Dedifferentiated amniotic fluid mesenchymal stem cell (primary cell): ENCODE data around the gene COL20A1.

Experiments used
- DNase-seq: peaks from one replicate; pipeline ENCODE4 v3.0.0-alpha.2; 2016; ENCODE audit errors: extremely low spot score

COL20A1 gene

DNA sequence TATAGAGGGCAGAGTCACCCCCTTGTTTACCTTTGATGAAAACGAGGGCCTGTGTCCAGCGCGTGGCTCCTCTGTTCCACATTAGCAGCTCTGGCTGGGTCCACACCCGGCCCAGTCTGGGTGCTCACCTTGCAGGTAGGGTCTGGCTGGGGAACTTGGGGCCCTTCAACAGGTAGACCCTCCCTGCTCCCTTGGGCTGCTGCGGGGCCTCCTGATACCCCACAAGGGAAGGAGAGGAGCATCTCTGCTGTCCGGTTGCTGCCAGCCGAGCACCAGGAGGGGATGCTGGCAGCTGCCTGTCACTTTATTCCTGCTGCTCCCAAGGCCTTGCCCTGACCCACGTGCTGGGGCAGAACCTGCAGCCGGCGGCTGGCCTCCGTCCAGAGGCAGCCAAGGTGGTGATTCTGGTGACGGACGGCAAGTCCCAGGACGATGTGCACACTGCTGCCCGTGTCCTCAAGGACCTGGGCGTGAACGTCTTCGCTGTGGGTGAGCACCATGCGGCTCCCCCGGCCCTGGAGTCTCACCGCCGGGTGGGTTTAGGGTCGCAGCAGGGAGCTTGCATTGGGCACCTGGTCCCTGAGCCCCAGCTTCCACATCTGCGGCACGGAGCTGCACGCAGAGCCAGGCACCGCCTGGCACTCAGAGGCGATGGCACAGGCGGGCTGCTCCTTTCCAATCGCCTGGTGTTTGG, 15.4 kb downstream of the COL20A1 start:
- DNase-seq, result no peak

DNA sequence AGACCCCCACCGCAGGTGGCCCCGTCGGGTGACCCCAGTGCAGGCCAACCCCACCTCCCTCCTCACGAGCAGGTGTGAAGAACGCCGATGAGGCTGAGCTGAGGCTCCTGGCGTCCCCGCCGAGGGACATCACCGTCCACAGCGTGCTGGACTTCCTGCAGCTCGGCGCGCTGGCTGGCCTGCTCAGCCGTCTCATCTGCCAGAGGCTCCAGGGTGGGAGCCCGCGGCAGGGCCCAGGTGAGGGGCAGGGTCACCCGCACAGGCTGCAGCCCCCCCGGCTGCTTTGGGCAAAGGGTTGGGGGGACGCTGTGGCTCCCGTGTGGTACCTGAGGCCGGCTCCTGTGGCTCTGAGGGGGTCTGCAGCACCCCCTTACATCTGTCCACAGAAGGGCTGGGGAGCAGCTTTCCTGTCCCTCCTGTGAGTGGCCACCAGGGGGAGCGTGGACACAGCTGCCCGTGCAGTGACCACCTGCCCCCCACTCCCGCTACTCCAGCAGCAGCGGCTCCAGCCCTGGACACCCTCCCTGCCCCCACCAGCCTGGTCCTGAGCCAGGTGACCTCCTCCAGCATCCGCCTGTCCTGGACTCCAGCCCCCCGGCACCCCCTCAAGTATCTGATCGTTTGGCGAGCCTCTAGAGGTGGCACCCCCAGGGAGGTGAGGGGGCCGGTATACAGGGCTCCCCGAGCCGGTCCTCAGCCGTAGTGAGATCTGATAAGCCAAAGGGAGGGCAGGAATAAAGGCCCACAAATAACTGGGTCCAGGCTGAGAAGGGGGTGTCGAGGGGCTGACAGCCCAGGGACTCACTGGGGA, 16.5 kb downstream of the COL20A1 start:
- DNase-seq, result no peak

DNA sequence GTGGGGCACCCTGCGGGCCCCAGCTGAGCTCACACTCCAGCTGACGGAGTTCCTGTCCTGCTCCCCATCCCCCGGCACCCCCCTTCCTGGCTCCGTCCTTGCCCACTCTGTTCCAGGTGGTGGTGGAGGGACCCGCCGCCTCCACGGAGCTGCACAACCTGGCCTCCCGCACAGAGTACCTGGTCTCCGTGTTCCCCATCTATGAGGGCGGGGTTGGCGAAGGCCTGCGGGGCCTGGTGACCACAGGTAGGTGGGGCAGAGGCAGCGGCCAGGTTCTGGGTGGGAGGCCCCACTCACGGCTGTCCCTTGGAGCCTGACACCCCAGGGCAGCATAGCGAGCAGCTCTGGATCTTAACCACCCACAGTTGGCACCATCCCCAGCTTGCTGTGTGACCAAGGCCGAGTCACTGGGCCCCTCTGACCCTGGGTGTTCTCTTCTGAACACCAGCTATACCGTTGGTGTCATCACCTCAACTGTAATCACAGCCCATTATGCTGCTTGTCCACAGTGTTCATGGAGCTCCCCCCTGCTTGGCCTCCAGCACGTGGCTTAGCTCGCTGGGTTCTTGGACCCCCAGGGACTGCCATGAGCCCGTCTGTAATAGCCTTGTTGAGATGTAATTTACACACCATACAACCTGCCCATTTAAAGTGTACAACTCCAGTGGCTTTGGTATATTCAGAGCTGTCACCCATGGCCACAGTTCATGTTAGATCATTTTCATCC, 17.4 kb downstream of the COL20A1 start:
- no peak for DNase-seq

DNA sequence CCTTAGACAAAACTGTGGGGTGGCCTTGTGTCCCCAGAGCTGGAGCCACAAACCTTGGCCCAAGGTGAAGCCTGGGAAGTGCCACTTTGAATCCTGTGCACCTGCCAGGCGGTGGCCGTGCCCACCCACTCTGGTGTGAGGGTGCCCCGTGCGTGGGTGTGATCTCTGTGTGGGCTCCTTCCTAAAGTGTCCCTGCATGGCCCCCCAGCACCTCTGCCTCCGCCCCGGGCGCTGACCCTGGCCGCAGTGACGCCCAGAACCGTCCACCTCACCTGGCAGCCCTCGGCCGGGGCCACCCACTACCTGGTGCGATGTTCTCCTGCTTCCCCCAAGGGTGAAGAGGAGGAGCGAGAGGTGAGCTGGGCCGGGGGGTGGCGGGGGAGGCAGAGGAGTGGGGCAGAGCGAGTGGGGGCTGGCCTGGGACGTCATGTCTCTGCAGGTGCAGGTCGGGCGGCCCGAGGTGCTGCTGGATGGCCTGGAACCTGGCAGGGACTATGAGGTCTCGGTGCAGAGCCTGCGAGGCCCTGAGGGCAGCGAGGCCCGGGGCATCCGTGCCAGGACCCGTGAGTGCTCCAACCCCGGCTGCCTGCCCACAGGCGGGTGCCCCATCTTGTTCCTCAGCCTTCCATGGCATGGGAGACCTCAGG, 18.3 kb downstream of the COL20A1 start:
- no peak for DNase-seq

DNA sequence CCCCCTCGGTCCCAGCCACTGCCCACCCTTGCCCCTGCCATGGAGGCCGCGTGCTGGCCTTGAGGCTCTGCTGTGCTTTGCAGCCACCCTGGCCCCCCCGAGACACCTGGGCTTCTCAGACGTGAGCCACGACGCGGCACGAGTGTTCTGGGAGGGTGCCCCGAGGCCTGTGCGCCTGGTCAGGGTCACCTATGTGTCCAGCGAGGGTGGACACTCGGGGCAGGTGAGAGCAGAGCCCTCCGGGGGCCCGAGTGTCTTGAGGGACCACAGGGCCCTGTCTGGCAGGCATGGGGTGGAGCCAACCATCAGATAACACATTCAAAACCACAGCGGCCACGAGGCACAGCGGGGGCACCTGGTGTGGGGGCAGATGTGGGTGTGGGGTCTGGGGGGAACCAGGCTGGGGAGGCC, 18.9 kb downstream of the COL20A1 start:
- DNase-seq, result no peak

DNA sequence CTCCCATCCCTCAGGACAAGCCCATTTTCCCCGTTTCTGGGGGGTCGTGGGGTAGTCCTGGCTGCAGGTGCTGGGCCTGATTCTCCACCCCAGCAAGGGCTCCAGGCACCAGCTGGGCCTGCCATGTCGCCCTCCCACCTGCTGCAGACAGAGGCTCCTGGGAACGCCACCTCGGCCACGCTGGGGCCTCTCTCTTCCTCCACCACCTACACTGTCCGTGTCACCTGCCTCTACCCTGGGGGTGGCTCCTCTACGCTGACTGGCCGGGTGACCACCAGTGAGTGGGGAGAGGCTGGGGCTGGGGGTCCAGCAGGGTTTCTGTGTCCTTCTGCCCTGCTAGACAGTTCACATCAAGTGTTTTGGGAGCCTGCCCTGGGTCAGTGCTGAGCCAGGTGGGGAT, 19.3 kb downstream of the COL20A1 start:
- DNase-seq, result no peak

DNA sequence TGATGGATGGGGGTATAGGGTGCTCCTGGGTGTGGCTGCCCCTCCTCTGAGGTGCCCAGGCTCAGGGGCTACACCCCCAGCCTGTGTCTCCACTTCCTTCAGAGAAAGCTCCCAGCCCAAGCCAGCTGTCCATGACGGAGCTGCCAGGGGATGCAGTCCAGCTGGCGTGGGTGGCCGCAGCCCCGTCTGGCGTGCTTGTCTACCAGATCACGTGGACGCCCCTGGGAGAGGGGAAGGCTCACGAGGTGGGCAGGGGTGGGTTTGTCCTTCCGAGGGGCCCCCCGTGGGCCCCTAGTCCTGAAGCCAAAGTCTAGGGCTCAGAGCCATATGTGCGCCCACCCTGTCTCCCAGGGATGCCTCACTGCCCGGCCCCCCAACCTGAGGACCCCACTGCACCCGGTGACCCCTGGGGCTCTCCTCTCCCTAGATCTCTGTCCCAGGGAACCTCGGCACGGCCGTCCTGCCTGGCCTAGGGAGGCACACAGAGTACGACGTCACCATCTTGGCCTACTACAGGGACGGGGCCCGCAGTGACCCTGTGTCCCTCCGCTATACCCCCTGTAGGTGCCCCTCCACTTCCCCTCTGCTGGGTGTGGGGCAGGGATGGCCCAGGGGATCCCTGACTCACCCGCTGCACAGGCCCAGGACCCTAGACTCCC, 19.8 kb downstream of the COL20A1 start:
- DNase-seq, result no peak

DNA sequence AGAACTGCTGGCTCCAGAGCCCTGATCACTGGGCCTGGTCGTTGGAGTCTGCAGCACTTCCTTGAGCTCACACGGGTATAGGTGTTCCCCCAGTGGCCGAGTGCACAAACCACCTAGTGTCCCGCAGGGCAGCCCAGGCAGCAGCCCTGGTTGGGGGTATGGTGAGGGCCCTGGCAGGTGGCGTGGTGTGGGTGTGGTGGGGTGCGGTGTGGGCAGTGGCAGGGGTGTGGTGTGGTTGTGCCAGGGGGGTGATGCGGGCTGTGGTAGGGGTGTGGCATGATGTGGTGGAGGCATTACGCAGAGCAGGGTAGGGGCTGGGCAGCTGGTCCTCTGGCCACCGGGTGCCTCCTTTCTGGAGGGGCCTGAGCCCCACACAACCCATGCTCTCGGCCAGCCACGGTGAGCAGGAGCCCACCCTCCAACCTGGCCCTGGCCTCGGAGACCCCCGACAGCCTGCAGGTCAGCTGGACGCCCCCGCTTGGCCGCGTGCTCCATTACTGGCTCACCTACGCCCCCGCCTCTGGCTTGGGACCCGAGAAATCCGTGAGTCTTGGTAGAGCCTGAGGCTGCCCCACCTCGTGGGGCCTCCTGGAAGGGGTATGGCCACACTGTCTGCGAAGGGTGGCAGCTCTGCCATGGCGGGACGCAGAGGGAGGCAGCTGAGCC, 20.5 kb downstream of the COL20A1 start:
- no peak for DNase-seq

DNA sequence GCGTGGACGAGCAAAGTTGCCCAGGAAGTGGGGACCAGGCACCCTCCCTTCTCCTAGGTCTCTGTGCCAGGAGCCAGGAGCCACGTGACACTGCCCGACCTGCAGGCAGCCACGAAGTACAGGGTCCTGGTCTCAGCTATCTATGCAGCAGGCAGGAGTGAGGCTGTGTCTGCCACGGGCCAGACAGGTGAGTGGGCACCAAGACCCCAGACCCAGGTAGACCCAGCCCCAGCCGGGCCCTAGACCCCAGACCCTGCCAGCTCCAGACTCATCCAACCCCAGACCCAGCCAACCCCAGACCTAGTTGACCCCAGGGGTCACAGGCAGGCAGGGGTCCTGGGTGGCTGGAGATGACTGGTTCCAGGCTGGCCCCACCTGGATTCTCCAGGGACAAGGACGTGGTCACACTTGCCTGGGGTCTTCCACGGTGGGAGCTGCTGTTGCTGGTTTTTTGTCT, 21.1 kb downstream of the COL20A1 start:
- no peak for DNase-seq

DNA sequence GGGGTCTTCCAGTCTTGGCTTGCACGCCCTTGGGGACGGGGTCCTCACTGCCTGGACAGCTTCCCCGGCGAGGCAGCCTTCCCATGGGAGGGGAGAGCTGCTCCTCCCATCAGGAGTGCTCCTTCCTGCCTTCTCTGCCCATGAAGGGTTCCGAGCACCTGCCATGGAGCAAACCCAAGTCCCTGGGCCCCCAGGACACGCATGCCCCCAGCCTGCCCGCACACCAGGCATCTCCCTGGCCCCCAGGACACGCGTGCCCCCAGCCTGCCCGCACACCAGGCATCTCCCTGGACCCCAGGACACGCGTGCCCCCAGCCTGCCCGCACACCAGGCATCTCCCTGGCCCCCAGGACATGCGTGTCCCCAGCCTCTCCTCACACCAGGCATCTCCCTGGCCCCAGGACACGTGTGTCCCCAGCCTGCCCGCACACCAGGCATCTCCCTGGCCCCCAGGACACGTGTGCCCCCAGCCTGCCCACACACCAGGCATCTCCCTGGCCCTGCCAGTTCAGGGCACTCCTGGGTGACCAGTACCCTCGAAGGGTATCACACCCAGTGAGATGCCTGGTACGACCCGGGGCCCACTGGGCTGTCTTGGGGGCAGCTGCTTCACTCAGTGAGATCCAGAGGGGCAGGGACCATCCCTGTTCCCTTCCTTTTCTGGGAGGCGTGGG, 21.7 kb downstream of the COL20A1 start:
- no peak for DNase-seq

DNA sequence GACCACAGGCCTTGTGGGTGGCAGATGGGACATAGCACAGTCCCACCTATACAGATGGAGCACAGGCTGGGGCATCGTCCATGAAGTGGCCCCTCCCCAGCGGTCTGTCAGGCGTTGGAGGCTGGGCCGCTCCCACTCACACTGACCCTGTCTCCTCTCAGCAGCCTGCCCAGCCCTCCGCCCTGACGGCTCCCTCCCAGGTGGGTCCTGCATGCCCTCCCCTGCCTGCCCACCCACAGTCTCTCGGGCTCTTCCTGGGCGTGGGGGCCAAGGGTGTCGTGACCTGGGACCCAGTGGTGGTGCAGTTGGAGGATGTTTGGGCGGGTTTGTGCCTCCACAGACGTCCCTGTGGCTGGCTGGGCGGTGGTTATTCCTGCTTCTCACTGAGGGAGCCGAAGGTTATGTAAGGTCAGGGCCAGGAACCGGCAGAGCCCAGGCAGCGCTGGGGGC, 22.3 kb downstream of the COL20A1 start:
- DNase-seq, result no peak

DNA sequence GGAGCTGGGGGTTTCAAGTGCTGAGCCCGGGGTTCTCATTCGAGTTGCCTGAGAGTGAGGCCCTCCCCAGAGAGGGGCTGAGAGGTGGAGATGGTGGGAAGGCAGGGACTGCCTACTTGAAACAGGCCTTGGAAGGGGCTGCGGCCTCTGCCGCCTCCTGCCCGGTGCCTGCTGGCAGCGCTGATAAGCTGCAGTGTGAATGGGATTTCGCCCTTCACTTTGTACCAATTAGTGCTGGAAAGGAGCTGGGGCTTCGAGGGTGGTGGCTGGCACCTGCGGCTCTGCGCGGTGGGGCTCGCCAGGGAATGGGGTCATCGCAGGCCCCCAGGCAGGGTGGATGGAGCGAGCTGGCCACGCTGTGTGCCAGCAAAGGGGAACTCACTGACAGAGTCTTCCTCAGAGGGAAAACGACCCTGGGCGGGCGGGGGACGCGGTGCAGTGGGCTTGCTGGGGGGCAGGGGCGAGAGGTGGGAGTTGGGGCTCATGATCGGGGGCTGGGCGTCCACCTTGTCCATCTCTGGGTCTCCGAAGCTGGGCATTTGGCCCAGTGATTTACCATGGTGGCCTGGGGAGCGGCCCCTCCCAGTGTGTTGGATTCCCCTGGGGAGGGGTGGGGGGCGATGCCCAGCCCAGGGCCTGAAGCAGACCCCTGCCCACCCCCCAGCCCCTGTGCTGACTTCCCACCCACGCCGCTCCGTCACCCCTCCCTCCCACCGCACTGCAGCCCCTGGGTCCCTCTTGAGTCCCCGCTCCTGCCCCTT, 22.9 kb downstream of the COL20A1 start:
- DNase-seq, result no peak

DNA sequence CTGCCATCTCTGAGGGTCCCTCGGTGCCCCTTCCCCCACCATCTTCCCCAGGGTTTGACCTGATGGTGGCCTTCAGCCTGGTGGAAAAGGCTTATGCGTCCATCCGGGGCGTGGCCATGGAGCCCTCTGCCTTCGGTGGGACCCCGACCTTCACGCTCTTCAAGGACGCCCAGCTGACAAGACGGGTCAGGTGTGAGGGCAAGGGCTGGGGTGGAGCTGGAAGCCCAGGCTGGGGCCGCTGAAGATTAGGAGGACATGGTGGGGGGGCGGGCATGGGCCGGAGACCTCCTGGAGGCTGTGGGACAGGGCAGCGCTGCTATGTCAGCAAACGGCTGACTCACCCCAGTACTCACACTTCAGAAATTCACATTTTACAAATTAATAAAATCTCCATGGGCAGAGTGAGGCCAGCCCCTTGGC, 23.5 kb downstream of the COL20A1 start:
- no peak for DNase-seq

DNA sequence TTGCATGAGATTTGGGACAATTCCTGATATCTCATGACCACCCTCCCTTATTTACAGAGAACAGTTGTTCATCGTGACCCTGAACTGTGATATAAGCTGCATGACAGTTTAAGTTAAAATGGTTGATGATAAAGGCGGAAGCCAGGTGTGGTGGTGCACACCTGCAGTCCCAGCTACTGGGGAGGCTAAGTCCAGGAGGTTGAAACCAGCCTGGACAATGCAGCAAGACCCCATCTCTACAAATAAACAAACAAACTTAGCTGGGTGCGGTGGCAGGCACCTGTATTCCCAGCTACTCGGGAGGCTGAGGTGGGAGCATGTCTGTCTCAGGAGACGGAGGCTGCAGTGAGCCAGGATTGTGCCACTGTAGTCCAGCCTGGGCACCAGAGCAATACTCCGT, 24.1 kb downstream of the COL20A1 start:
- DNase-seq, result no peak

DNA sequence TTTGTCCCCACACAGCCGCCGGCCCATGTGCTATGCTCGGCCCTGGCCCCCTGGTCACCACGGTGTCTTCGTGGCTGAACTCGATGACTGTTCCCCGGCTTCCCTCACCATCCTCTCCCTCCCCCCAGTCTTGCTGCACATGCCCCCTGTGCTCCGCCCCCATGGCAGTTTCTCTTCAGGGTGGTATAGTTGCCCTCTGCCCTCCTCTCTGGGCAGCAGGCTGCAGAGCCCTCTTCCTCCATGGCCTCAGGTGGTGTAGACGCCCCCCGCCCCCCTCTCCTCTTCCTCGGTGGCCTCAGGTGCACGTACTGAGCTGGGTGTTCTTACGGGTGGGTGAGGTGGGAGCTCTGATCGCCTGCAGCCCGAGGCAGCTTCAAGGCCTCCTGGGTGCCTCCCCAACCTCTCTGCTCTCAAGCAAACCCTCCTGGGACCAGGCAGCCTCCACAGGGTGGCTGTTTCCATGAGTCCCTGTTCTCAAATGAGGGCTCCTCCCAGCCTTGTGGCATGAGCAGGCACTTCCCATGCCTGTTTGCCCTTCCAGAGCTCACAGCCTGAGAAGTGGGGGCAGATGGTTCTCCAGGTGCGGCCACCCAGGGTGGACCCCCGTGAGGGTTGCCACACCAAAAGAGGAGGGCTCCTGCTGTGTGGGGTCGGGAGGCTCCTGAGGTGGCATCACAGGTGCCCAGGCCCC, 24.8 kb downstream of the COL20A1 start:
- DNase-seq, result no peak

DNA sequence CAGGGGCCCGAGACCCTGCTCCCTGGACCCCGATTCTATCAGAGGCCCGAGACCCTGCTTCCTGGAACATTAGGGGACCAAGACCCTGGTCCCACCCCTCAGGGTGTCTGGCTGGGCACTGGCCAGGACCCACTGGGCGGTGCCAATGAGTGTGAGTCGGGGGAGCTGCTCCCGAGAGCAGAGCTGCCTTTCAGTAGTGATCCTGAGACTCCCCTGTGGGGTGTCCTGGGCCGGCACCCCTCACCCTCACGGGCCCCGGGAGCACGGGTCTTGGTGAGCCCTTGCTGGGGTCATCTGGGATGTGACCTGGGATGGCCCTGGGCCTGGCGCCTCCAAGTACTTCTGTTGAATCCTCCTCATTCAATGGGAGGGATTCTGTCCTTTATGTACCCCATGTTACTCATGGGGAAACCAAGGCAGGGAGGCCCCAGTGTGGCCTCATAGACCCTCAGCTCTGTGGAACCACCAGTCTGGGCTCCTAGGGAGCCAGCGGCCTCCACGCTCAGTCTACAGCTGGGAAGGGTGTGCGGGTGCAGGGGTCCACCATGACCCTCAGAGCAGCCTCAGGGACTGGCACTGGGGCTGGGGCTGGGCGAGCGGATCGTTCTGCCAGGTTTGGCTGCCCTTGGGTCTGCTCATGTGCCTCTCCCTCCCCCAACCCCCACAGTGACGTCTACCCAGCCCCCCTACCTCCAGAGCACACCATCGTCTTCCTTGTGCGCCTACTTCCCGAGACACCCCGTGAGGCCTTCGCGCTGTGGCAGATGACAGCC, 25.6 kb downstream of the COL20A1 start:
- DNase-seq, result no peak

DNA sequence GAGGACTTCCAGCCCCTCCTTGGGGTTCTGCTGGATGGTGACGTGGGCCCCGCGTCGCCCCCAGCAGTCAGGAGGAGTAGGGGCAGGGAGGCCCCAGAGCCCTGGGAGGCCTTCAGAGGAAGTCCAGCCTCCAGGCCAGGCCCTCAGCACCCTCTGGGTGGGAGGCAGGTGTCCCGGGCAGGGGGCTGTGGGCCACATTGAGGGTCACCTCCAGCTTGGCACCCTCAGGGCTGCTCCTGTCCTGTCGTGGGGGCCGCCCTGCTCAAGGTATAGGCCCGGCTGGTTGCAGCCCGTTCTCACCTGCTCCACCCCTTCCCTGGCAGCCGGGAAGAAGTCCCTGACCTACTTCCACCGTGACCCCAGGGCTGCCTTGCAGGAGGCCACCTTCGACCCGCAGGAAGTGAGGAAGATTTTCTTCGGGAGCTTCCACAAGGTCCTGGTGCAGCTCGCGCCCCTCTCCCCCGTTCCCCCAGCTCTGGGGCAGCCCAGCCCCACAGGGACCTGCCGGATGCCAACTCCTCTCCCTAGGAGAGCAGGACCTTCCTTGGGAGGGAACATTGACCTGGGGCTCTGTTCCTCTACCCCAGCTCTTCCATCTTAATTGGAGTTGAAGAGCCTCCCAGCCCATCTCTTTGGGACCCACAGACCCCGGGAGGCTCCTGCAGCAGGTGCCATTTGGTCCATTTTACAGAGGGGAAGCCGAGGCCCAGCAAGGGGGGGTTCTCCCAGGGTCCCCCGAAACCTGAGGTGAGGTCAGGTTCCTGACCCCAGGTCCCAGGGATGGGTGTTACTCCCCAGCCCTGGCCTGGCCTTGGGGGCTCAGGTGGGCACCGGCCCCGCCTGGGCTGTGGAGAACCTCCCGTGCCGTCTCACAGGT, 26.4 kb downstream of the COL20A1 start:
- no peak for DNase-seq
